ENCODE measurements around the gene IL1B. TPM values are rescaled to one million over a fixed set of nuclear protein-coding genes. Genes with fewer than 3 reads are reported as not detected.

The IL1B gene
- total RNA-seq, 1 donor from 2014 or later: not detected

GRCh38 chr2:112813280-112813966, 23.2 kb downstream of the IL1B start:
- Histone ChIP-seq H3F3A (ENCODE audit: low read depth) (no peaks in the 10 kb centered on the region), H2AFZ (replicated peaks) (no peak overlapping the region), H3K36me3 (no peaks in the 10 kb centered on the region), H3K27ac (no peak overlapping the region), H3K4me3 (no peak overlapping the region), H3K79me2 (ENCODE audit: low read depth) (no peaks in the 10 kb centered on the region), H3K27me3 (no peaks in the 10 kb centered on the region), H4K20me1 (ENCODE audit: low read depth) (no peaks in the 10 kb centered on the region), H3K9ac (no peak overlapping the region), H3K9me3 (ENCODE audit: low read depth) (no peaks in the 10 kb centered on the region), H3K4me1 (no peaks in the 10 kb centered on the region), H3K4me2 (no peak overlapping the region)
- no peaks in the 10 kb centered on the region for H3K9me3 Mint-ChIP-seq
- H3K27ac Mint-ChIP-seq: no peak overlapping the region
- no peak for DNase-seq (ENCODE audit: low spot score)
- TF ChIP-seq EZH2 (IDR thresholded peaks at IDR 0.05): no peak
- TF ChIP-seq CTCF (IDR thresholded peaks at IDR 0.05): no peak
- TF ChIP-seq EZH2phosphoT487 (IDR thresholded peaks at IDR 0.05): no peak
- H3K4me1 Mint-ChIP-seq: peaks cover 12% of the 10 kb centered on the region
- no peaks in the 10 kb centered on the region for H3K27me3 Mint-ChIP-seq (ENCODE audit: insufficient read depth, low read depth)
- H3K36me3 Mint-ChIP-seq: no peaks in the 10 kb centered on the region
- H3K4me3 Mint-ChIP-seq: no peak overlapping the region

DNA sequence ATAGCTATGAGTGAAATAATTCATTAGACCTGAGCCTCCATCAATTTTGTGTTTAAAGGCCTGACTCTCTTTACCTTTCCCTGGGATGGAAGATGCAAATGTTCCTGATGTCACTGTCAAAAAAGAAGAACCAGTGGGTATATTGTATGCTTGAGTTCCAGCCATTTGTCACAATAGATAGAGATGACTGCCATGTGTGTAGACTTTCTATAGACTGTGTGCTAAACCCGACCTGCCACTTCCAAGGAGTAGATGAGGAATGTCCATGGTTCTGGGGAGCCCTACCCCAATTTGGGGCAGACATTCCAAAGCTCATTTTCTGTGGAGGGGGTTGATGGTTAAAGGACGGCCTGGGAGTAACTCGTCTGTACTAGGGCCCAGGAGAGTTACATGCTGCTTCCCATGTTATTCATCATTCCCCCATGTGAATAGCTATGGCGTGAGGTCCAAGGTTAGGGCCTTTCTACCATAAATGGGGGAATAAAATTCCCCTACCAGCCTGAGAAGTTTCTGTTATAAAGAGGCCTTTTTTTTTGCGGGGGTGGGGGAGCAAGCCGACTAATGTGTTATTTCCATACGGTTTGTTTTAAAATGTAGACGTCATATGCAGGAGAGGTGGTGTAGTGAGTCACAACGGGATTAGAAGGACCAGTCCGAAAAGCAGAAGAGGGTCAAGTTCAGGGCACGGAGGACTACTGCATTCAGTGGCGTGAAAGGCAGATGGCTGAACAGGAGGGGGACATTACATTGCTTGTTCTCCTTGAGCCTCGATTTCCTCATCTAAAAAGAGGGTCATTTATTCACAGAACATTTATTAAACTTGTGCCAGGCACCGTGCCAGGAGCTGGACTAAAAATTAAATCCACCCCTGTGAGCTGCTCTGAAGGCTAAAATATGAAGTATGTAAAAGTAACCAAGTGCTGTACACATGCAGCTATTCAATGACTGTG, 24.0 kb downstream of the IL1B start:
- Histone ChIP-seq H3K79me2 (ENCODE audit: low read depth) (no peaks in the 10 kb centered on the region), H3K36me3 (no peaks in the 10 kb centered on the region), H3F3A (ENCODE audit: low read depth) (no peaks in the 10 kb centered on the region), H3K27ac (no peak overlapping the region), H4K20me1 (ENCODE audit: low read depth) (no peaks in the 10 kb centered on the region), H2AFZ (replicated peaks) (no peak overlapping the region), H3K9me3 (ENCODE audit: low read depth) (no peaks in the 10 kb centered on the region), H3K9ac (no peak overlapping the region), H3K4me3 (no peak overlapping the region), H3K4me1 (no peaks in the 10 kb centered on the region), H3K27me3 (no peaks in the 10 kb centered on the region), H3K4me2 (no peak overlapping the region)
- no peaks in the 10 kb centered on the region for H3K9me3 Mint-ChIP-seq
- peaks cover 2% of the 10 kb centered on the region for H3K27me3 Mint-ChIP-seq (ENCODE audit: insufficient read depth, low read depth)
- no peaks in the 10 kb centered on the region for H3K36me3 Mint-ChIP-seq
- H3K4me1 Mint-ChIP-seq: peaks cover 11% of the 10 kb centered on the region
- no peak for DNase-seq (ENCODE audit: low spot score)
- H3K27ac Mint-ChIP-seq: no peak overlapping the region
- H3K4me3 Mint-ChIP-seq: no peak overlapping the region
- TF ChIP-seq EZH2 (IDR thresholded peaks at IDR 0.05) (no peak), EZH2phosphoT487 (IDR thresholded peaks at IDR 0.05) (no peak)

GRCh38 chr2:112811841-112812306, 24.7 kb downstream of the IL1B start:
- Histone ChIP-seq H3K79me2 (ENCODE audit: low read depth) (no peaks in the 10 kb centered on the region), H3K27ac (no peak overlapping the region), H3K4me1 (no peaks in the 10 kb centered on the region), H3K9ac (no peak overlapping the region), H3K36me3 (no peaks in the 10 kb centered on the region), H2AFZ (replicated peaks) (no peak overlapping the region), H3K27me3 (no peaks in the 10 kb centered on the region), H4K20me1 (ENCODE audit: low read depth) (no peaks in the 10 kb centered on the region), H3F3A (ENCODE audit: low read depth) (no peaks in the 10 kb centered on the region), H3K4me2 (no peak overlapping the region), H3K9me3 (ENCODE audit: low read depth) (no peaks in the 10 kb centered on the region), H3K4me3 (no peak overlapping the region)
- H3K4me1 Mint-ChIP-seq: peaks cover 11% of the 10 kb centered on the region
- H3K4me3 Mint-ChIP-seq: no peak overlapping the region
- no peaks in the 10 kb centered on the region for H3K36me3 Mint-ChIP-seq
- H3K9me3 Mint-ChIP-seq: peaks cover 4% of the 10 kb centered on the region
- H3K27me3 Mint-ChIP-seq (ENCODE audit: insufficient read depth, low read depth): peaks cover 2% of the 10 kb centered on the region
- no peak for DNase-seq (ENCODE audit: low spot score)
- no peak overlapping the region for H3K27ac Mint-ChIP-seq
- TF ChIP-seq CTCF (IDR thresholded peaks at IDR 0.05) (no peak), EZH2phosphoT487 (IDR thresholded peaks at IDR 0.05) (no peak), EZH2 (IDR thresholded peaks at IDR 0.05) (no peak)

Data from neural progenitor cell (in vitro differentiated cells).